AG04450 (cell line): Measurements from ENCODE around the gene LRRC75A. TPM values are rescaled to one million over a fixed set of nuclear protein-coding genes. Genes with fewer than 3 reads are reported as not detected.

Source experiments
- CTCF ChIA-PET: fragments of 300-600, 350-600 bp; formaldehyde crosslinking; extraction: SDS; loops from one replicate; lab custom pipeline; 2022; ENCODE audit warnings: antibody characterized with exemption, inconsistent platforms; lab: Charles Lee
- POLR2A ChIA-PET: fragments of 350-600 bp; formaldehyde crosslinking; extraction: SDS; loops from one replicate; lab custom pipeline; 2021; ENCODE audit warnings: antibody characterized with exemption, inconsistent platforms; lab: Yijun Ruan, JAX
- DNase-seq: peaks from one replicate; pipeline ENCODE4 v3.0.0-alpha.2; 2011; ENCODE audit warnings: low read depth, low spot score
- H3K27ac ChIP-seq: one replicate; pipeline ENCODE4 v1.5.1; 2012; ENCODE audit warnings: low read depth, low read length, control low read depth
- H3K27me3 ChIP-seq: one replicate; pipeline ENCODE4 v1.6.0; 2012; ENCODE audit warnings: low read length; ENCODE audit not compliant: control insufficient read depth, insufficient read depth
- H3K4me3 ChIP-seq: 2 replicates; pipeline ENCODE4 v1.5.1; 2011; ENCODE audit warnings: mild to moderate bottlenecking, low read depth, low read length, control low read depth
- H3K9me3 ChIP-seq: 2 replicates; pipeline ENCODE4 v1.5.1; 2012; ENCODE audit warnings: low read length; ENCODE audit not compliant: control insufficient read depth, insufficient read depth
- polyA plus RNA-seq: library from polyadenylated mRNA; depleted of rRNA; stranded (reverse); fragments of >200 nt; gene quantifications from 2 replicates; pipeline ENCODE4 v1.2.3, GENCODE V29; 2011
- TF ChIP-seq, protein P1 (sequence below): IDR thresholded peaks from 2 replicates; pipeline ENCODE4 v1.5.1; 2011; ENCODE audit warnings: low read depth, low read length, control low read depth, inconsistent platforms

LRRC75A gene
- polyA plus RNA-seq, 1 experiment: 1.2 TPM

DNA sequence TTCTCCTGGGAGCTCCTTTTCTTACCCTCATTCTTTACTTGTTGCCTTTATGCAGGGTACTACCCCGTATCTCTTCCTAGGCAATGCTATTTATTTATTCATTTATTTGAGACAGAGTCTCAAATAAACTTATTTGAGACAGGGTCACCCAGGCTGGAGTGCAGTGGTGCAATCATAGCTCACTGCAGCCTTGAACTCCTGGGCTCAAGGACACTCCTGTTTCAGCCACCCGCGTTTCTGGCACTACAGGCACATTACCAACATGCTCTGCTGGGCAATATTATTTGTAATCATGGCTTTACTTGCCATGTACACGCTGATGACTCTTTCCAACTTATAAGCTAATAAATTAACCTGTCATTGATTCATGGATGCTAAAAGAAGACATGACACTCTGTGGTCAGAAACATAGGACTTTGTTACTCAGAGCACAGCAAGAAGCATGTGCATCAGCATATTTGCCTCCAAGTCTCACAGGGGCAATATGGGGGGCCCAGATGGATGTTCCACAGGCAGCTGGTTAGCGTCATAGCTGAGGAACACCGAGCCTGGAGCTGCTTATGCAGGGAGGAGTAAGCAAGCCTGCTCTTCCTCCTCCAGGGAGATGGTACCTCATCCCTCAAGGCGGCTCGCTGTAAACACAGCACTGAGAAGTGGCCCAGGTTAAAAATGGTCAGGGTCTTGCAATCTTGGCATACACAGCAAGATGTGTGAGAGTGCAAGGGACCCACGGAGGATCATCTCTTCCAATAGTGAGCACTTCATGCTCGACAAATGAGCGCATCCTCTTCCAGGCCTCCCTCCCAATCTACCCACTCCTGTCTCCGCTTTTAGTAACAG lies 4.2 kb upstream of the LRRC75A start:
- Histone ChIP-seq H3K4me3 (no peak overlapping the region), H3K27me3 (peaks cover 28% of the 10 kb centered on the region), H3K27ac (no peak overlapping the region), H3K9me3 (no peaks in the 10 kb centered on the region; the same call in 1 of the 2 replicates)
- TF ChIP-seq, protein P1, sequence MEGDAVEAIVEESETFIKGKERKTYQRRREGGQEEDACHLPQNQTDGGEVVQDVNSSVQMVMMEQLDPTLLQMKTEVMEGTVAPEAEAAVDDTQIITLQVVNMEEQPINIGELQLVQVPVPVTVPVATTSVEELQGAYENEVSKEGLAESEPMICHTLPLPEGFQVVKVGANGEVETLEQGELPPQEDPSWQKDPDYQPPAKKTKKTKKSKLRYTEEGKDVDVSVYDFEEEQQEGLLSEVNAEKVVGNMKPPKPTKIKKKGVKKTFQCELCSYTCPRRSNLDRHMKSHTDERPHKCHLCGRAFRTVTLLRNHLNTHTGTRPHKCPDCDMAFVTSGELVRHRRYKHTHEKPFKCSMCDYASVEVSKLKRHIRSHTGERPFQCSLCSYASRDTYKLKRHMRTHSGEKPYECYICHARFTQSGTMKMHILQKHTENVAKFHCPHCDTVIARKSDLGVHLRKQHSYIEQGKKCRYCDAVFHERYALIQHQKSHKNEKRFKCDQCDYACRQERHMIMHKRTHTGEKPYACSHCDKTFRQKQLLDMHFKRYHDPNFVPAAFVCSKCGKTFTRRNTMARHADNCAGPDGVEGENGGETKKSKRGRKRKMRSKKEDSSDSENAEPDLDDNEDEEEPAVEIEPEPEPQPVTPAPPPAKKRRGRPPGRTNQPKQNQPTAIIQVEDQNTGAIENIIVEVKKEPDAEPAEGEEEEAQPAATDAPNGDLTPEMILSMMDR: no peak
- ChIA-PET CTCF (interaction anchor here (0.8 to 1.0 kb wide), 3 partner anchors 23 to 133 kb away, joined by 3 to 4 read pairs (median 3); no protein-coding TSS in a partner anchor), POLR2A (interaction anchor here (0.5 kb wide), 1 partner anchor 15 kb away, joined by 5 read pairs; no protein-coding TSS in a partner anchor)
- DNase-seq: no peak

DNA sequence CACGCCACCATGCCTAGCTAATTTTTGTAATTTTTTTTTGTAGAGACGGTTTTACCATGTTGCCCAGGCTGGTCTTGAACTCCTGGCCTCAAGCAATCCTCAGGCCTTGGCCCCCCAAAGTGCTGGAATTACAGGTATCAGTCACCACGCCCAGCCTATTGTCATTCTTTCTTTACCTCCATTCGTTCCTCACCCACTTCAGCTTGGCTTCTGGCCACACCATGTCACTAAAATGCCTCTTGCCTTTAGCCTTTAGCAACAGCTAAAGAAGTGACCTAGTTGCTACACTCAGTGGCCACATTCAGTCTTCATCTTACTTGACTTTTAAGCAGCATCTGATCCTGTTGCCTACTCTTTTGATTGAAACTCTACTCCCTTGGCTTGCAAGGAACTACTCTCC lies 3.6 kb upstream of the LRRC75A start:
- TF ChIP-seq, protein P1: no peak
- DNase-seq: no peak
- Histone ChIP-seq H3K4me3 (no peak overlapping the region), H3K27ac (no peak overlapping the region), H3K27me3 (peaks cover 32% of the 10 kb centered on the region), H3K9me3 (no peaks in the 10 kb centered on the region; the same call in 1 of the 2 replicates)
- CTCF ChIA-PET: interaction anchor here (0.6 to 1.0 kb wide), 2 partner anchors 42 to 1026 kb away, joined by 3 to 4 read pairs; no protein-coding TSS in a partner anchor
- POLR2A ChIA-PET: no interaction called here

DNA sequence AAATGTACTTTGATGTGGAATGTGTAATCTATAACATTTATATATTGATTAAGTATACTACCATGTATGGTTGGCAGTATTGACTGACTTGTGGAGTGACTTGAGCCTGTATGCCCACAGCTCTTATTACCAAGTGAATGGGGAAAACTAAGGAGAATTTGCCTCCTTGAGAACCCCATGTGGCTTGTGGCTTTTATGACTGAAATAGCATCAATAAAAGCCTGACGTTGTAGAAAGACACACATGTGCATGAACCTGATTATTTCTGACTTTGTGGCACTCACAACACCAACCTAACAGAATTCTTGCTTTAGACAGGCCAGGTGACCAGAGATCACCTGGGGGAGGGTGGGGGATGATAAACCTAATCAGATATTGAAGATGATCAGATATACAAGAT lies 2.1 kb upstream of the LRRC75A start:
- peaks cover 35% of the 10 kb centered on the region for H3K27me3 ChIP-seq
- H3K27ac ChIP-seq: no peak overlapping the region
- TF ChIP-seq, protein P1: no peak
- ChIA-PET CTCF (no interaction called here), POLR2A (no interaction called here)
- H3K4me3 ChIP-seq: no peak overlapping the region
- no peak for DNase-seq
- no peaks in the 10 kb centered on the region; the same call in 1 of the 2 replicates for H3K9me3 ChIP-seq

DNA sequence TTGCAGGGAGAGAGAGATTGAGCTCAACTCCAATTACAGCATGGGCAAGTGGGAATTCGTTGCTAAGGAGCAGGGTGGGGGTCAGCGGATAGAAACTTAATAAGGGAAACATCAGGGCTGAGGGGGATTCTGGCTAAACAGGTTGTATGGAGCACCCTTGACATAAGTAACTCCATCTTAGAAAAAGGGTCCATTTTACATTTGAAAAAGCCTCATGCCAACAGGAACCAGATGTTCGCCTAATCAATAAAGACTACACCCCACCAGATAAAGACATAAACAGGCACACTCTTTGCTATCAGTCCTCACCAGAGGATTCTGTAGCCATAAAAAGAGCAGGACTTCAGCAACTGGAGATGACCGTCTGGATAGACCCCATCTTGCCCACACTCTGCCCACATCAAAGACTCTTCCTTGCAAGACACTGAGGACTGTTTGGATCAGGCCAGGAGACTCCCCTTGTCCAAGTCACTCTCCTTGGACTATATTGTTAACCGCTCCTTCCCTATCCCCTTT lies 1.6 kb upstream of the LRRC75A start:
- peaks cover 34% of the 10 kb centered on the region for H3K27me3 ChIP-seq
- TF ChIP-seq, protein P1: no peak
- H3K27ac ChIP-seq: no peak overlapping the region
- H3K9me3 ChIP-seq: no peaks in the 10 kb centered on the region; the same call in 1 of the 2 replicates
- ChIA-PET CTCF (interaction anchor here (1.2 kb wide), 1 partner anchor 28 kb away, joined by 4 read pairs; no protein-coding TSS in a partner anchor), POLR2A (no interaction called here)
- no peak overlapping the region for H3K4me3 ChIP-seq
- DNase-seq: no peak
